Measurements from ENCODE around the gene CHEK1.

Gene CHEK1

DNA sequence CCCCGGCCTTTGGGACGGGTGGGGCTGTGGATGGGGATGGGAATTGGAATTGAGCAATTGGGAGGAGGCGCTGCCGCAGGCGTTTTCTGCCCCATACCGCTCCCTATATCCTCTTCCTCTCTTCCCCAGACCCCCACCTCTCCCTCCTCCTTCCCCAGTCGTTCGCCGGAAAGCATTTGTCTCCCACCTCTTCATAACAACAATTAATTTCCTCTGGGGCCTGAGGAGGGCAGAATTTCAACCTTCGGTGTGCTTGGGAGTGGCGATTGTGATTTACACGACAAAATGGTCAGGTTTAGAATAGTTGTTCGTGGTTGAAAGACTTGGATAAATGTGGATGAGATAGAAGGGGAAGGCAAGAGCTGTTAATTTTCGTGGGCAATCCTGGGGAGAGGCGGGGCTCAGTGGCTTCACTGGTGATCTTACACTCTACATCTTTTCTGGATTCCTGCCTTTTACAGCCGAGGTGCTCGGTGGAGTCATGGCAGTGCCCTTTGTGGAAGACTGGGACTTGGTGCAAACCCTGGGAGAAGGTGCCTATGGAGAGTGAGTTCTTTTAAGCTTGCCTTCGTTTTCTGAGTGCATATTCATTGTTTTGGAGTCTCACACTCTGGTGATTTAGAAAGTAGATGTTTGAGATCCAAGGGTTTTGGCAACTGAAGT lies 1.5 kb downstream of the CHEK1 start:
- DNase-seq (ENCODE audit: low read depth), result no peak

DNA sequence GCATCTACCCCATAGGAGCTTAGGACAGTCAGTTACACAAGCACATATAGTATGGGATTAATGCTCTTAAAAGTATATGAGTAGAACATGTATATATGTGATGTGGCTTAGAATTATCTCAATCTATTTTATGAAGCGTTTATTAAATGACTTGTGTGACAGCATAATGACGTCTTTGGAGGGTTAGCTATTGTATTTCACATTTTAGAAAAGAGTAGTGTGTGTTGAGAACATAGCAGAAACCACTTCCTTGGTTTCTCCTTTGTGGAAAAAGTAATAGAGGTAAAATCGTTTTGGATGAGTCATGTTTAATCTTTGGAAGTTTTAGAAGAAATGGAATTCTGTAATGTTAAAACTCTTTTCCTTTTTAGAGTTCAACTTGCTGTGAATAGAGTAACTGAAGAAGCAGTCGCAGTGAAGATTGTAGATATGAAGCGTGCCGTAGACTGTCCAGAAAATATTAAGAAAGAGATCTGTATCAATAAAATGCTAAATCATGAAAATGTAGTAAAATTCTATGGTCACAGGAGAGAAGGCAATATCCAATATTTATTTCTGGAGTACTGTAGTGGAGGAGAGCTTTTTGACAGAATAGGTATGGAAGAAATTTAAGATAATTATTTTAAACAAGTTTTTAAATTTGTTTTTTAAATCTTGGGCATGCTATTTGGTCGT lies 2.4 kb downstream of the CHEK1 start:
- no peak for DNase-seq (ENCODE audit: low read depth)

DNA sequence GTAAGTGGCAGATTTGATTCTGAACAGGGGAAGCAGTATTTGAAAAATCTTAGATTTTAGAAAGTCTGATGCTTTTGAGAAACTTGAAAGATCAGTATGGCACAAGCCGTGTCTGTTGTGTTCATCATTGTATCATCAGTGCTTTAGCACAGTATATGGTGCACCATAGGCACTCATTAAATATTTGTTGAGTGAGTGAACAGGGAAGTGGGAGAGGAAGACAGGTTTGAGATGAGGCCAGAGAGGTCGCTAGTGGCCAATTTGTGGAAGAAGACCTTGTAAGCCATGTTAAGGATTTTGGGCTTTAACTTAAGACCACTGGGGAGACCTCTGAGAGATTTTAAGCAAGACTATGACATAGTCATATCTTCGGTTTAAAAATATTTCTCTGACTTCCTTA lies 12.9 kb downstream of the CHEK1 start:
- no peak for DNase-seq (ENCODE audit: low read depth)

DNA sequence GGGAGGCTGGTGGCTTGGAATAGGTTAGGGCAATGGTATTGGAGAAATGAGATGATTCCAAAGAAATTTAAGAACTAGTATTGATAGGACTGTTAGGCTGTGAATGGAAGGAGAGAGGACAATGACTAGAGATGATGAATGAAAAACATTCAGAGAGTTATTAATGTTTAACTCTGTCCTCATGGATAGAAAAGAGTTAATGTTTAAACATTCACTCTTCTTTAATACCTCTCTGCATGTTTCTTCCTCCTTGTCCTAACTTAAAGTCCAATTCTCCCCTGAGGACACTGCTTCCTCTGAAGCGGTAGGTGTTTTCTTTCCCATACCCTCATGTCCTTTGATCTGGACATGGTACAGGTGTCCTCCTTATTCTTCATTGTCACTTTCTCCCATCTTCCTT lies 13.4 kb downstream of the CHEK1 start:
- DNase-seq (ENCODE audit: low read depth), result no peak

DNA sequence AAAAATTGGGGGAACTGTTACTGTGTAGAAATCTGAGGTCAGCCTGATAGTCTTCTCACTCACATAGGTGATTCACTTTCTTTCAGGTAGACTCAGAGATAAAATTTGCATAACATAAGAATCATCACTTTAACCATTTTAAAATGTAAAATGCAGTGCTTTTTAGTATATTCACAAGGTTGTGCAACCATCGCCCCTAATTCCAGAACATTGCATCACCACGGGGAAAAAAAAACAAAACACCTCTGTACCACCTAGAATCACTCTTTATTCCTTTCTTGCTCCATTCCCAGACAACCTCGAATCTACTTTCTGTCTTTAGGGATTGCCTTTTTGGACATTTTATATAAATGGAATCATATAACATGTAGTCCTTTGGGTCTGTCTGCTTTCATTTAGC lies 20.9 kb downstream of the CHEK1 start:
- DNase-seq (ENCODE audit: low read depth), result no peak

DNA sequence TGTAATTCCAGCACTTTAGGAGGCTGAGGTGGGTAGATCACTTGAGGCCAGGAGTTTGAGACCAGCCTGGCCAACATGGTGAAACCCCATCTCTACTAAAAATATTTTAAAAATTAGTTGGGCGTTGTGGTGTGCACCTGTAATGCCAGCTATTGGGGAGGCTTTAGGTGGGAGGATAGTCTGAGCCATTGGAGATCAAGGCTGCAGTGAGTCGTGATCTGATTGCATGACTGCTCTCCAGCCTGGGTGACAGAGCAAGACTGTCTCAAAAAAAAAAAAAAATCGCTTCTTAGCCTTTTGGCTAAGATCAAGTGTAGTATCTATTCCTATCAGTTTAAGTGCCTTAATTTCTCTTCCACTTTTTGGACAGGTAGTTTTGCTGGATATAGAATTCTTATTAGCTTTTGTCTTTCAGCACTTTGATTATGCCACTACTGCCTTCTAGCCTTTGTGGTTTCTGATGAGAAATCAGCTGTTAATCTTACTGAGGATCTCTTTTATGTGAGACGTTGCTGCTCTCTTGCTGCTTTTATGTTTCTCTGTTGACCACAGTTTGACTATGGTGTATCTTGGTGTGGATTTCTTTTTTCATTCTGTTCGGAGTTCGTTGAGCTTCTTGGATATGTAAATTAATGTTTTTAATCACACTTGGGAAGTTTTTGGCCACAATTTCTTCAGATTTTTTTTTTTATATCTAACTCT lies 24.7 kb downstream of the CHEK1 start:
- DNase-seq (ENCODE audit: low read depth), result no peak

DNA sequence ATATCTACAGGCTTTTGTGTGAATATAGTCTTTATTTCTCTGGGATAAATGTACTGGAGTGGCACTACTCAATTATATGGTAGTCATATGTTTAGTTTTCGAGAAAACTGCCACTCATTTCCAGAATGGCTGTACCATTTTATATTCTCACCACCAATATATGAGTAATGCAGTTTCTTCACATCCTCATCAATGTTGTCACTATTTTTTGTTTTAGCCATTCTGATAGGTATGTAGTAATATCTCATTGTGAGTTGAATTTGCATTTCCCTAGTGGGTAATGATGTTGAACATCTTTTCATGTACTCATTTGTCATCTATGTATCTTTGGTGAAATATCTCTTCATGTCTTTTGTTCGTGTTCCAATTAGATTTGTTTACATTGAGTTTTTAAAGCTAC lies 37.7 kb downstream of the CHEK1 start:
- DNase-seq (ENCODE audit: low read depth), result no peak

DNA sequence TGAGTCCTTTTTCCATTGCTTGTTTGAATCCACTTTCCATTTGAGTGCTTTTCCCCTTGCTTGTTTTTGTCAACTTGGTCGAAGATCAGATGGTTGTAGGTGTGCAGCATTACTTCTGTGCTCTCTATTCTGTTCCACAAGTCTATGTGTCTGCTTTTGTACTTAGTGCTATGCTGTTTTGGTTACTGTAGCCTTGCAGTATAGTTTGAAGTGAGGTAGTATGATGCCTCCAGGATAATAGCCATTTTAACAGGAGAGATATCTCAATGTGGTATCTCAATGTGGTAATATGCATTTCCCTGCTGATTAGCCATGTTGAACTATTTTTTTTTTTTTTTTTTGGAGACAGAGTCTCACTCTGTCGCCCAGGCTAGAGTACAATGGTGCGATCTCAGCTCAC lies 38.9 kb downstream of the CHEK1 start:
- DNase-seq (ENCODE audit: low read depth), result no peak

DNA sequence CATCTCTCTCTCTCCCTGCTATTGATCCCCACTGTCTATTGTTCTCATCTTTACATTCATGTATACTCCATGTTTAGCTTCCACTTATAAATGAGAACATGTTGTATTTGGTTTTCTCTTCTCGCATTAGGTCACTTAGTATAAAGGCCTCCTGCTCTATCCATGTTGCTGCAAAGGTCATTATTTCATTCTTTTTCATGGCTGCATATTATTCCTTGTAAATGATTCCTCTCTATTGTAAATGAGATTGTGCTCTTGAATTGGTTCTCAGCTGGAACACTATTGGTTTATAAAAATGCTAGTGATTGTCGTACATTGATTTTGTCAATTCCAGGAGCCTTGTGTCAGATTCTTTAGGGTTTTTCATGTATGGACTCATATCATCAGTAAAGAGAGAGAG lies 42.2 kb downstream of the CHEK1 start:
- DNase-seq (ENCODE audit: low read depth), result no peak

DNA sequence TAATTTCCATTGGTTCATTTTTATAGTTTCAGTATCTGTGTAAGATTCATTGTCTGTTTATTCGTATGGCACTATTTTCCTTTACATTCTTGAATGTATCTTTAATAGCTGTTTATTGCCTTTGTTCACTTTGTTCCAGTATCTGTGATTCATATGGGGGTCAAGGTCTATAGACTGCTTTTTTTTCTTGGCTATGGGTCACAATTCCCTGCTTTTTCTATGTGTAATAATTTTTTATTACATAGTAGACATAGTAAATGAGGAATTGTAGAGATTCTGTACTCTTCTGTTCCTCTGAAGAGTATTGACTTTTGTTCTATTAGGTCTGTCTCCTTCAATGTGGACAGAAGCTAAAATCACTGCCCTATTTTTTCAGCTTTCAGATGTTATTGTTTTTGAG lies 45.2 kb downstream of the CHEK1 start:
- DNase-seq (ENCODE audit: low read depth), result no peak

DNA sequence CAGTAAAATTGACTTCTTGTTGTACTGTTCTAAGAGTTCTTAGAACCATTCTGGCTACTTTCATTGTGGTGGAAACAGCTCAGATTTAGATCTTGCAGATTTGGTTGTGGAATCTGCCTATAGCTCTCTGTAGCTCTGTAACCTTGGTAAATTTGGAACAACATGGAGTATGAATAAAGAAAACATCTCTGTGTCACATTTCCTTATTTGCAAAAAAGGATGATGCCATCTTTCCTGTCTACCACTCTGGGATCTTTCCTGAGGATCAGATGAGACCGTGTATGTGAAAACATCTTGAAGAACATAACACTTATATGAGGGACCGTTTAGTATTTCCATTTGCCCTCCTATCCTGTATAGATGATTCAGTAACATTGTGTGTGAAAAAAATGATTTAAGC lies 46.6 kb downstream of the CHEK1 start:
- no peak for DNase-seq (ENCODE audit: low read depth)

DNA sequence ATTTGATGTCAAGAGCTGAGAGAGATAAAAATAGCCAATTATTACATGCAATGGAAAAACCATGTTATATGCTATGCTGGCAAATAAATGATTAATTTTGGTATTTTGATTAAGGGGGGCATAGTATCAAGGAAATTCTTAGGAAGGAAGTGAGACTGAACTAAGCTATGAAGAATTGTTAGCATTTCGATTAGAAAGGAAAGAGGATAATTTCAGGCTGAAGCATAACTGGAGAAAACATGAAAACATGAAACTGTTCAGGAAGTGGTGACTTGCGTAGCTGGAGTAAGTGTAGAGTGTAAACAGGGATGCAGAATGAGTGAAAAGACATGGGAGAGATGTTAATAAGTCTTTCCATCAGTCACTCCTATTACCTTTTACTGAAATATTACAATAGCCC lies 49.2 kb downstream of the CHEK1 start:
- no peak for DNase-seq (ENCODE audit: low read depth)

DNA sequence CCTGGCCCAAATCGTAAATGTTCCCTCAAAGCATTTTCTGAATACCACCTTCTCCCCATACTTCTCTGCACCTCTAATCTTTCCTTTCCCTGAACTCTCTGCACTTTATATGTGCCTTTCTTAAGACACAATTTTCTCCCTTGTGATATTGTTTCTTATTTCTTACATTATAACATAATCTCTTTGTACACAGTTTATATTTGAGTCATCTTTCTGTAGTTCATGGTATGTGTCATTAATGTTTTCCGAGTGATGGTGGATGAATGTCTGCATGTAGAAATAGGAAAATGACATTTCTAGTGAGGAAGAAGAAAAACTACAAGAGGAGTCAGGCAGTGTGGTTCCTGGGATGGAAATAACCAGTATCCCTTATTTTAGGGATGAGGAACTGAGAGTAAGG lies 50.2 kb downstream of the CHEK1 start:
- DNase-seq (ENCODE audit: low read depth), result no peak

DNA sequence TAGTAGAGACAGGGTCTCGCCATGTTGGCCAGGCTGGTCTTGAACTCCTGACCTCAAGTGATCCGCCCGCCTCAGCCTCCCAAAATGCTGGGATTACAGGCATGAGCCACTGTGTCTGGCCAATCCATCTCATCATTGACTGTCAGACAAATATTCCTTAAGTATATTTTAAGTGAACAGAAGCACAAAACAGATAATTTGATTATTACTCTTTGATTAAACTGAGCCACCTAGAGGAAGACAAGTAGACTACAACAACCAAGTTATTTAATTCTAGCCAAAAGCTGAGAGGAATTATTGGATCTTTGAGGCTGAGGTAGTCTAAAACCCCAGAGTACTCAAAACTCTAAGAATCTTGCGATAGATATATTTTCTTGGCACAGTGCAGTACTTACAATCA lies 54.4 kb downstream of the CHEK1 start:
- DNase-seq (ENCODE audit: low read depth), result no peak

DNA sequence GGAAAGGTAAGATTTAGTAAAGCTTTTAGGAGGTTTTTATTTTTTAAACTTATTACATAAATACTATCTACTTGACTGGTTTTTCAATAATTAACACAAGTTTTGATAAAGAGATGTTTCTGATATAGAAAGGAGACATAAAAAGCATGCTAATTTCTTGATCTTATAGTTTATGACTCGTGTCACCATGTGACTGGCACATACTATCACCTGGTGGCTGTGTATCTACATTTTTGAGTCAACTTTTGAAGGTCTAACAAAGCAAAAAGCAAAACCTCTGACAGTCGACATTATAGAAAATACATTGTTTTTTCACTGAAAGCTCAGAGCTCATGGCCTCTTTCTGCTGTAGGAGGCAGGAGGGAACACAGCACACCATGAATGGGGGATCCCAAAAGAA lies 54.9 kb downstream of the CHEK1 start:
- DNase-seq (ENCODE audit: low read depth), result no peak

DNA sequence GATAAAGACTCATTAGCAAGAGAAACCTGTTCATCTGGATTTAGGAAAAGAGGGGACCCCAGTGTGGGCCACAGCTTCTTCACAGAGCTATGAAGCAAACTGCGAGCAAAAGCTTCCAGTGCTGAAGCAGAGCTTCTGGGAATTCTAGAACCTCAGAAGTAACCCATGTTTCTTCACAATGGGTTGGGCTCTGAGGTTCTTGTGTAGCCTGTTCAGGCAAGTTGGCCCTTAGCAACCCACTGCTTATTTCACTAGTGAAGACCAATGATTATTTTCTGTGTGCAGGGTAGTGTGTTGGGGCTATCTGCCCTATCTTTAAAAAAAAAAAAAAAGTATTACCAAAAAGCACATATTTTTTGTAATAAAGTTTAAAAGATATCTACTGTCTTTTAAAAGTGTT lies 55.8 kb downstream of the CHEK1 start, which contains the start of gene ACRV1:
Gene ACRV1, minus strand, starts transcription at position 101 of the 400 bp plus-strand sequence. Its CDS starts 67 bp downstream, at position 34.
- DNase-seq (ENCODE audit: low read depth), result no peak

DNA sequence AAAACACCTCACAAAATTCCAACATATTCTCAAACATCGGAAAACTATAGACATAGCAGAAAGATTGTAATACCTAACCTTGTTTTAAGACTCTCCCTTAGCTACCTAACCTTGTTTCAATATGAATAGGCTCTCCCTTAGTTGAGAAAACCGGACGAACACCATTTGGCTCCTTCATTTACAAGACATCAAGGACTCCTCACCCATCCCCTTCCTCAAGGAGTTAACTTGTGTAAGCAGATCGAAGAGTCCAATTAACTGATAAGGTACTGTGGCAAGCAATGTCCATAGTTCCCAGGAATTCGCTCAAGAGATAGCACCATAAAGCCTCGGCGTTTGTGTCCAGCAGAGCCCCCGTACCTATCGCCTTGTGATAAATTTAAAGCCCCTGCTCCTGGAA lies 60.3 kb downstream of the CHEK1 start:
- no peak for DNase-seq (ENCODE audit: low read depth)

DNA sequence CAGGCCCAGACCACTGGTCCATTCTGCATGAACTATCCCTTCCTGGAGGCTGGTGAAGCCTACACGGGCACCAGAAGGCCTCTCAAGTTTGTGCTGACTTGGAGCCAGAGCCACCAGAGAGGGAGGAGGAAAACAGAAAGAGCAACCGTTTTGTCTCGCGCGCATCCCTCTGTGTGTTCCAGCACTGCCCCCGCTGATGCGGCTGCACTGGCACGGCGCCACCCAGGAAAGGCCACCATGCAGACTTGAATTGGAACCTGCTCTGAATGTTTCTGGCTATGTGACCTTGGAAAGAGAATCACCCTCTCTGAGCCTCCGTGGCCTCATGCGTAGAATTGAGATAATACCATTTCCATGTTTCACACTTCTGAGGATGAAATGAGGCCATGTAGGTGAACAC lies 63.1 kb downstream of the CHEK1 start:
- no peak for DNase-seq (ENCODE audit: low read depth)

DNA sequence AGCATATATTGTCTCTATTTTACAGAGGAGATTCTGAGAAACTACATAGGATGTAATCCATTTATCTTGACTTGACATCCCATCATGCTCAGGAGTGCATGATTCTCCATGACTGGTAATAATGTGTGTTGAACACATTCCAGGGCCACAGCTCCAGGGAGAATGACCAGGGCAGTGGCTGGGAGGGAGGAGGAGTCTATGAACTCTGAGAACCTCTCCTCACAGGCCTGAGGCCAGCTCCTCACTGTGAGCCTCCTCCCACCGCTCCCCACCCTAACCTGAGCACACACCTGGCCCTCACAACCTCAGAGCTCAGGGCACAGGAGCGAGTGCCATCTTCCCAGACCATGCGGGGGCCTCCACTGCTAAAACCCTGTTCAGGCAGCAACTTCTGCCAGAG lies 63.7 kb downstream of the CHEK1 start:
- DNase-seq (ENCODE audit: low read depth), result no peak

DNA sequence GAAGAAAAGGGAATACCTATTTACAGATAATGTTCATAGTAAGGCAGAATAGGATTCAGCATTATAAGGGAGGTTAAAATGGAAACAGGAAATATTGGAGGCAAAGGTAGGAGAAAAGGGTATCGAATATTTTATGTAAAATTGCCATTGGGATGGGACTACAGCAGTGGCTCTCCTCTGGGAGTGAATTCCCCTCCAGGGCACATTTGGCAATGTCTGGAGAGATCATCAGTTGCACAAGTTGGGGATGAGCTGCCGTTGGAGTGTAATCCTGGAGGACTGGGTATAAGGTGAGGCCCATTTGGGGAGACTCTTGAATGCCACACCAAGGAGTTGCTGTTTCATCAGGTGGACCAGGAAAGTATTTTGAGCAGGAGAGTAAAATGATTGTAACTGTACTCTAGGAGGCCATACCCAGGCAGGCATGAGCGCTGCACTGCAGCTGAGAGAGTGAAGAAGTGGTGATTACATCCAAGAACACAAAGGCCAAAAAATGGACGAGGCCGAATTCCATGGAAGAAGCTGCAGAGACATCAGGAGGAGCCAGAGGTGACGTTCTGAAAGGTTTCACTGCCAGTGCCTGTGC lies 64.4 kb downstream of the CHEK1 start:
- DNase-seq (ENCODE audit: low read depth), result no peak

DNA sequence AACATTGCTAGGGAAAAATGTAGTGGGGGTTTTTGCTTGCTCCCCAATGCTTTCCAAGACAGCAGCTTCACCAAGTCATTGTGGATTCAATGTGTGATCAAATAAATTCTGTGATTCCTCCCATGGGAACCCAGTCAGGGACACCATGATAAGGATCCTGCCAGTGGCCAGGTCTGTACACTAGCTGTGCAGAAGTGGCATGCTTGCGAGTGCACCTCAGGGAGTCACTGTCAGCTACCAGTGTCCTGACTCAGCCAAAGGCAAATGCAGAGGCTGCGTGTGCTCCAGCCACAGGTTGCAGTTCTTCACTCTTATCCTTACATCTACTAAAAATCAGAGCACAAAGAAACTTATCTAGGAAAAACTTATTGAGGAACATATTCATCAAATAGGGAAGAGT lies 65.0 kb downstream of the CHEK1 start:
- DNase-seq (ENCODE audit: low read depth), result no peak

DNA sequence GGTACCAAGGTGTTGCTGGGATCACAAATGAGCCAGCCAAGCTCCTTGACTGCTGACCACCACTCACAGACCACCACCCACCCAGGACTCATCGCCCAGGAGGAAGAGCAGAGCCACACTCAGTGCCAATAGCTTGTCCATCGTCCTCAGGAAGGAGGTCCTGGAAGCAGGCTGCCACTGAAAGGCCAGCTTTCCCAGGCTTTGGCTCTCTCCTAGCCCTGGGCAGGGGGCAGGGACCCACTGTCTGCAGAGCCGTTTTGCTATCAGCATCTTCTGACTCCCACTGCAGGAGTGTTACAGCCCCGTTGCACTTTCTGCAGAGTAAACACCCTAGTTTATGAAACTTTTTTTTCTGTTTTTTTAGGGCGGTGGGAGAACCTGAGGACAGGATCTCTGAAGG lies 67.9 kb downstream of the CHEK1 start:
- no peak for DNase-seq (ENCODE audit: low read depth)

DNA sequence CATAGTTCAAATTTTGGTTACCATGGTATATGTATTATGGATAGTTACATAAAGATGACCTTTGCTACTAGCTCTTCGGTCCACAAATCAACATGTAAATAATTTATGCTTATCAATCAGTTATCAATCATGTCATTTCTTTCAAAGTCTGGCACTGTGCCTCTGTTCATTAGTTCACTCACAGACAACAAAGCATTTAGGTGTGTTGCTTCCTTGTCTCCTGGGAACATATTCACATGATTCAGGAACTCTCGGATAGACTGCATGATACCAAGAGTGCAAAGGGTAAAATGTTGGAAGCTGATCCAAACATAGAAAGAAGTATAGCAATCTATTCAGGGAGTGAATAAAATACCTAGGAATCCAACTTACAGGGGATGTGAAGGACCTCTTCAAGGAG lies 70.0 kb downstream of the CHEK1 start:
- DNase-seq (ENCODE audit: low read depth), result no peak
